IMR-90 (cell line): Measurements from ENCODE around the gene SPAG8. TPM values are rescaled to one million over a fixed set of nuclear protein-coding genes. Genes with fewer than 3 reads are reported as not detected.

Source experiments
- ATAC-seq: fragments of 200-7000 bp; cut with Tn5 transposase; 2 replicates; pipeline ENCODE4 v1.9.1; 2020; ENCODE audit warnings: low read depth, mild to moderate bottlenecking, moderate library complexity
- BruUV-seq: library from RNA; stranded (reverse); fragments of 400-500 nt; replicated peaks from 2 replicates; lab custom pipeline; 2021; lab: Mats Ljungman, UMichigan
- CTCF ChIA-PET: fragments of 300-600 bp; formaldehyde crosslinking; extraction: SDS; loops from one replicate; lab custom pipeline; 2021; ENCODE audit warnings: antibody characterized with exemption; lab: Yijun Ruan, JAX
- POLR2A ChIA-PET: fragments of 300-600 bp; sonication (Branson Sonifier 250); formaldehyde crosslinking; loops from one replicate; lab custom pipeline; 2022; ENCODE audit warnings: antibody characterized with exemption; ENCODE audit not compliant: unreplicated experiment; lab: Charles Lee
- DNase-seq: peaks from one replicate; pipeline ENCODE4 v3.0.0; 2013
- H2AFZ ChIP-seq: replicated peaks from 2 replicates; pipeline ENCODE3; 2013; ENCODE audit warnings: low read length, mild to moderate bottlenecking; ENCODE audit not compliant: poor library complexity
- H2AK5ac ChIP-seq: 2 replicates; pipeline ENCODE4 v1.6.1; 2013; ENCODE audit warnings: low read depth, low read length, inconsistent platforms
- H2AK9ac ChIP-seq: replicated peaks from 2 replicates; pipeline ENCODE3; 2013; ENCODE audit warnings: mild to moderate bottlenecking, low read depth, low read length, moderate library complexity; ENCODE audit not compliant: poor library complexity
- H2BK120ac ChIP-seq: 2 replicates; pipeline ENCODE4 v1.6.1; 2013; ENCODE audit warnings: low read depth, low read length, inconsistent platforms
- H2BK15ac ChIP-seq: 3 replicates; pipeline ENCODE4 v1.6.1; 2013; ENCODE audit warnings: low read depth, low read length, inconsistent platforms
- H2BK20ac ChIP-seq: 2 replicates; pipeline ENCODE4 v1.6.1; 2013; ENCODE audit warnings: low read depth, mild to moderate bottlenecking, inconsistent platforms, low read length, moderate library complexity
- H2BK5ac ChIP-seq: 2 replicates; pipeline ENCODE4 v1.6.1; 2013; ENCODE audit warnings: mild to moderate bottlenecking, low read depth, low read length, inconsistent platforms; ENCODE audit not compliant: poor library complexity, severe bottlenecking
- H3K14ac ChIP-seq: replicated peaks from 2 replicates; pipeline ENCODE4 v1.6.1; 2013; ENCODE audit warnings: low read depth, low read length, inconsistent platforms
- H3K18ac ChIP-seq: 2 replicates; pipeline ENCODE4 v1.6.1; 2013; ENCODE audit warnings: low read depth, low read length, control low read depth
- H3K23ac ChIP-seq: 2 replicates; pipeline ENCODE4 v1.6.1; 2013; ENCODE audit warnings: low read depth, low read length, inconsistent platforms
- H3K27ac ChIP-seq: 2 replicates; pipeline ENCODE4 v1.5.1; 2013; ENCODE audit warnings: mild to moderate bottlenecking, control low read depth, low read length; ENCODE audit not compliant: insufficient read depth
- H3K27me3 ChIP-seq: 2 replicates; pipeline ENCODE4 v1.6.1; 2013; ENCODE audit warnings: low read length; ENCODE audit not compliant: control insufficient read depth, insufficient read depth
- H3K36me3 ChIP-seq: 2 replicates; pipeline ENCODE4 v1.6.1; 2013; ENCODE audit warnings: low read length, mixed read lengths; ENCODE audit not compliant: control insufficient read depth, insufficient read depth
- H3K4ac ChIP-seq: 2 replicates; pipeline ENCODE4 v1.6.1; 2013; ENCODE audit warnings: low read depth, low read length, inconsistent platforms
- H3K4me1 ChIP-seq: 2 replicates; pipeline ENCODE4 v1.6.1; 2013; ENCODE audit warnings: low read length, mixed read lengths; ENCODE audit not compliant: control insufficient read depth, insufficient read depth
- H3K4me2 ChIP-seq: 2 replicates; pipeline ENCODE4 v1.6.1; 2013; ENCODE audit warnings: low read depth, mild to moderate bottlenecking, control low read depth, low read length, moderate library complexity
- H3K4me3 ChIP-seq: 2 replicates; pipeline ENCODE4 v1.5.1; 2013; ENCODE audit warnings: low read depth, mild to moderate bottlenecking, control low read depth, low read length, moderate library complexity; ENCODE audit not compliant: insufficient read depth
- H3K56ac ChIP-seq: 2 replicates; pipeline ENCODE4 v1.6.1; 2013; ENCODE audit warnings: low read length, inconsistent platforms; ENCODE audit not compliant: insufficient read depth; ENCODE audit errors: extremely low read depth
- H3K79me1 ChIP-seq, 2 experiments: 2 replicates each; pipeline ENCODE4 v1.6.1; 2013; ENCODE audit warnings: low read length in 2 of 2, inconsistent platforms in 1 of 2, low read depth in 1 of 2
- H3K9ac ChIP-seq: 2 replicates; pipeline ENCODE4 v1.6.1; 2013; ENCODE audit warnings: low read depth, low read length, control low read depth
- H3K9me1 ChIP-seq: 2 replicates; pipeline ENCODE4 v1.6.1; 2013; ENCODE audit warnings: low read length, inconsistent platforms; ENCODE audit not compliant: insufficient read depth
- H3K9me3 ChIP-seq: 2 replicates; pipeline ENCODE4 v1.6.1; 2013; ENCODE audit warnings: low read length; ENCODE audit not compliant: control insufficient read depth, insufficient read depth
- H4K20me1 ChIP-seq: 2 replicates; pipeline ENCODE4 v1.6.1; 2013; ENCODE audit warnings: low read length, inconsistent platforms; ENCODE audit not compliant: insufficient read depth
- H4K5ac ChIP-seq: 2 replicates; pipeline ENCODE4 v1.6.1; 2013; ENCODE audit warnings: mild to moderate bottlenecking, low read depth, low read length, control low read depth
- H4K8ac ChIP-seq, 2 experiments: 2 replicates each; pipeline ENCODE4 v1.6.1; 2013; ENCODE audit warnings: low read depth in 2 of 2, low read length in 2 of 2, control low read depth in 1 of 2, inconsistent platforms in 1 of 2
- H4K91ac ChIP-seq: 2 replicates; pipeline ENCODE4 v1.6.1; 2013; ENCODE audit warnings: low read depth, low read length, inconsistent platforms; ENCODE audit not compliant: insufficient read depth
- CHD1 ChIP-seq: IDR thresholded peaks from 2 replicates; pipeline ENCODE4 v1.6.1; 2012; ENCODE audit warnings: low read depth, low read length, improper control_type of control experiment
- ELK1 ChIP-seq: fragments of 150-350 bp; IDR thresholded peaks from 2 replicates; pipeline ENCODE4 v1.6.1; 2016; ENCODE audit warnings: low read depth, mild to moderate bottlenecking, low read length, moderate library complexity, borderline replicate concordance
- FOS ChIP-seq: fragments of 150-350 bp; IDR thresholded peaks from 2 replicates; pipeline ENCODE4 v1.6.1; 2016; ENCODE audit warnings: low read depth, low read length
- MAFK ChIP-seq: IDR thresholded peaks from 2 replicates; pipeline ENCODE4 v1.6.1; 2012; ENCODE audit warnings: low read depth, low read length, improper control_type of control experiment
- MAZ ChIP-seq: IDR thresholded peaks from 2 replicates; pipeline ENCODE4 v1.6.1; 2012; ENCODE audit warnings: low read depth, mild to moderate bottlenecking, low read length, improper control_type of control experiment, moderate library complexity, borderline replicate concordance
- MXI1 ChIP-seq: IDR thresholded peaks from 2 replicates; pipeline ENCODE4 v1.6.1; 2012; ENCODE audit warnings: low read depth, mild to moderate bottlenecking, low read length, moderate library complexity, borderline replicate concordance
- NFE2L2 ChIP-seq: fragments of 150-350 bp; IDR thresholded peaks from 2 replicates; pipeline ENCODE4 v1.6.1; 2016; ENCODE audit warnings: low read depth, mild to moderate bottlenecking, low read length
- POLR2A ChIP-seq: IDR thresholded peaks from 2 replicates; pipeline ENCODE4 v1.6.1; 2012; ENCODE audit warnings: mild to moderate bottlenecking, low read depth, low read length
- RAD21 ChIP-seq: IDR thresholded peaks from 2 replicates; pipeline ENCODE4 v1.6.1; 2012; ENCODE audit warnings: low read length, improper control_type of control experiment
- RCOR1 ChIP-seq: IDR thresholded peaks from 2 replicates; pipeline ENCODE4 v1.6.1; 2012; ENCODE audit warnings: mild to moderate bottlenecking, low read length, improper control_type of control experiment; ENCODE audit not compliant: insufficient replicate concordance
- RFX5 ChIP-seq: IDR thresholded peaks from 2 replicates; pipeline ENCODE4 v1.8.0; 2012; ENCODE audit warnings: low read depth, mild to moderate bottlenecking, low read length, moderate library complexity
- SMC3 ChIP-seq: fragments of 150-350 bp; IDR thresholded peaks from 2 replicates; pipeline ENCODE4 v1.6.1; 2016; ENCODE audit warnings: low read depth, mild to moderate bottlenecking, antibody characterized with exemption, low read length, moderate library complexity
- USF2 ChIP-seq: fragments of 150-350 bp; IDR thresholded peaks from 2 replicates; pipeline ENCODE4 v1.6.1; 2017; ENCODE audit warnings: mild to moderate bottlenecking, antibody characterized with exemption, low read length, low read depth
- WGBS, 2 experiments: methylation state at CpG; one replicate each; pipeline versions ENCODE4 v1.1.5 to v1.1.7; 2013; ENCODE audit warnings: missing lambda C conversion rate in 2 of 2; ENCODE audit not compliant: insufficient read length in 1 of 2; ENCODE audit errors: extremely low coverage in 2 of 2; 5-methylcytosine and 5-hydroxymethylcytosine counted together
- dilution Hi-C: fragments of 300-500 bp; cut with HindIII; formaldehyde crosslinking; loops from one replicate; pipeline ENCODE4 v1.14.3; 2018; ENCODE audit warnings: low sequenced_read_pairs; ENCODE audit not compliant: unreplicated experiment
- in situ Hi-C: fragments of 300-500 bp; cut with MboI; formaldehyde crosslinking; loops from 3 replicates; pipeline ENCODE4 v1.14.3; 2019; ENCODE audit warnings: low sequenced_read_pairs, inconsistent platforms, mixed read lengths
- intact Hi-C: fragments of 100-400 bp; cut with micrococcal nuclease; formaldehyde crosslinking; loops from 2 replicates; pipeline ENCODE4 v1.10.0; 2022
- polyA plus RNA-seq, 3 experiments: library from polyadenylated mRNA; depleted of rRNA; stranded (reverse); fragments of >200 nt; gene quantifications; 2 replicates each; pipeline ENCODE4 v1.2.3, GENCODE V29; 2012; ENCODE audit warnings: low replicate concordance in 1 of 3
- total RNA-seq: library from RNA; depleted of rRNA; stranded (reverse); fragments of >200 nt; gene quantifications from 2 replicates; pipeline ENCODE4 v1.2.3, GENCODE V29; 2012

Gene SPAG8
- total and polyA plus RNA-seq, 2 of the 4 experiments (the other 2 are of a cell fraction) = 0.72 to 0.84 TPM

GRCh38 chr9:35834260-35835215, 22.5 kb upstream of the SPAG8 start:
- no peaks in the 10 kb centered on the region for H3K36me3 ChIP-seq
- peaks cover 7% of the 10 kb centered on the region; the same call in 1 of the 2 replicates for H3K9me1 ChIP-seq
- no peak overlapping the region for H2AK9ac ChIP-seq
- H2BK120ac ChIP-seq = no peak overlapping the region
- in situ Hi-C loops = no loop called here
- peaks cover 2 to 16% of the 10 kb centered on the region in 2 experiments; a peak in 3 of 4 replicates for H3K79me1 ChIP-seq
- H4K20me1 ChIP-seq = no peaks in the 10 kb centered on the region
- no peak overlapping the region for H3K4me2 ChIP-seq
- no peak overlapping the region for H4K8ac ChIP-seq
- no peak overlapping the region for H2BK20ac ChIP-seq
- no peak overlapping the region for H2AFZ ChIP-seq
- no peak overlapping the region for H3K23ac ChIP-seq
- TF ChIP-seq RCOR1 = no peak
- no peak for TF ChIP-seq FOS
- TF ChIP-seq USF2 = no peak
- TF ChIP-seq RAD21 = no peak
- TF ChIP-seq ELK1 = no peak
- no peak for TF ChIP-seq RFX5
- no peak for TF ChIP-seq MAFK
- no peak for TF ChIP-seq SMC3
- no peak for TF ChIP-seq CHD1
- TF ChIP-seq POLR2A = no peak
- TF ChIP-seq MAZ = no peak
- TF ChIP-seq MXI1 = no peak
- no peak for TF ChIP-seq NFE2L2
- no peak overlapping the region for H3K18ac ChIP-seq
- ATAC-seq (no peak), DNase-seq (no peak)
- H3K14ac ChIP-seq = no peak overlapping the region
- H2AK5ac ChIP-seq = no peak overlapping the region
- 0 out of 2 replicates have a peak, but pooled peaks cover 2% of the 10 kb centered on the region for H3K4me1 ChIP-seq
- H2BK15ac ChIP-seq = no peak overlapping the region
- no peak overlapping the region for H3K4ac ChIP-seq
- dilution Hi-C loops = no loop called here
- H4K5ac ChIP-seq = no peak overlapping the region
- no peak overlapping the region for H3K56ac ChIP-seq
- no peak overlapping the region for H3K4me3 ChIP-seq
- no peak overlapping the region for H2BK5ac ChIP-seq
- CTCF ChIA-PET = interaction anchor here (1.2 kb wide), 1 partner anchor 8 kb away, joined by 4 read pairs; no protein-coding TSS in a partner anchor
- intact Hi-C loops = no loop called here
- POLR2A ChIA-PET = no interaction called here
- H4K91ac ChIP-seq = no peak overlapping the region
- no TSS peak for BruUV-seq
- H3K27me3 ChIP-seq = no peaks in the 10 kb centered on the region
- no peak overlapping the region for H3K9ac ChIP-seq
- no peaks in the 10 kb centered on the region for H3K9me3 ChIP-seq
- H3K27ac ChIP-seq = no peak overlapping the region
- 49 to 100% methylated on average over 1 to 3 of the region's 14 CpGs for WGBS, 2 experiments
